PC-3 (cell line): Measurements from ENCODE around the gene PRF1.
"Not testable (repeated sequence)": the region's sequence is repeated elsewhere in the genome, so short reads cannot be mapped to it uniquely, and the experiment has no call there.

Experiments
- CTCF ChIP-seq: fragments of 300-600 bp; sonication (generic); conservative IDR thresholded peaks from 2 replicates; pipeline ENCODE4 v1.5.1; 2017; ENCODE audit warnings: antibody characterized with exemption, low read depth, mild to moderate bottlenecking, low read length
- EZH2phosphoT487 ChIP-seq: fragments of 300-600 bp; sonication (generic); IDR thresholded peaks from 2 replicates; pipeline ENCODE4 v1.6.1; 2018; ENCODE audit warnings: mild to moderate bottlenecking, antibody characterized with exemption, low read length, borderline replicate concordance

GRCh38 chr10:70631735-70632134 lies 29.2 kb upstream of the PRF1 start:
- not testable (repeated sequence) for TF ChIP-seq EZH2phosphoT487, CTCF
